Measurements from ENCODE around the gene OR8D4. TPM values are rescaled to one million over a fixed set of nuclear protein-coding genes. Genes with fewer than 3 reads are reported as not detected.

OR8D4 gene
- total and polyA plus RNA-seq, 2 donors (not counting 3 experiments of a cell fraction or from before 2014, with no cell fraction given): not detected

DNA sequence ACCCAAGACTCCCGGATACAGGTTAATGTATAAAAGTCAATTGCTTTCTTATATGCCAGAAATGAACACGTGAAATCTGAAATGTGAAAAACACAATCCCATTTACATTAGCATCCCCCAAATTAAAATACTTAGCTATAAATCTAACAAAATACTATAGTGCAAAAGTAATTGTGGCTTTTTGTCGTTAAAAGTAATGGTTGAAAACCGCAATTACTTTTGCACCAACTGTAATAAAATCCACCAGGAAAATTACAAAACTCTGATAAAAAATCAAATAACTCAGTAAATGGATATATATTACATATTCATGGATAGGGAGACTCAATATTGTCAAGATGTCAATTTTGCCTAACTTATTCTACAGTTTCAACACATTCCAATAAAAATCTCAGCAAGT, 21.1 kb upstream of the OR8D4 start:
- H3K4me1 ChIP-seq (ENCODE audit: control insufficient read depth, extremely low read depth, insufficient read depth, low read length): no peaks in the 10 kb centered on the region
- BruUV-seq (replicated peaks): no TSS peak
- no peaks in the 10 kb centered on the region for H3K9me1 ChIP-seq (replicated peaks; ENCODE audit: control insufficient read depth, extremely low read depth, insufficient read depth, low read length)
- H2AFZ ChIP-seq (ENCODE audit: low read depth, low read length): no peak overlapping the region
- no peak overlapping the region for H3K4me3 ChIP-seq (replicated peaks in 1 of 3; ENCODE audit: insufficient read depth in 1 of 3, low read depth in 1 of 3, low read length in 3 of 3)
- intact Hi-C loops (cut with micrococcal nuclease): no loop called here
- FAIRE-seq: no peak
- no peak overlapping the region for H3K9ac ChIP-seq (replicated peaks; ENCODE audit: extremely low read depth, insufficient read depth, low read length)
- no peaks in the 10 kb centered on the region for H3K79me2 ChIP-seq (ENCODE audit: control insufficient read depth, insufficient read depth, low read length)
- H3K36me3 ChIP-seq (ENCODE audit: control insufficient read depth in 2 of 2, extremely low read depth in 1 of 2, insufficient read depth in 2 of 2, low read length in 2 of 2): no peaks in the 10 kb centered on the region
- H3K27ac ChIP-seq (ENCODE audit: insufficient read depth, low read depth, low read length): no peak overlapping the region
- ChIA-PET CTCF (no interaction called here), POLR2A (no interaction called here)
- no peaks in the 10 kb centered on the region for H3K27me3 ChIP-seq (ENCODE audit: control insufficient read depth in 2 of 2, insufficient read depth in 2 of 2, low read length in 2 of 2)
- no peaks in the 10 kb centered on the region for H4K20me1 ChIP-seq (replicated peaks; ENCODE audit: control insufficient read depth, extremely low read depth, insufficient read depth, low read length)
- H3K9me3 ChIP-seq (replicated peaks; ENCODE audit: control insufficient read depth, insufficient read depth, low read length): no peaks in the 10 kb centered on the region
- dilution Hi-C loops (cut with MboI; ENCODE audit: extremely low pct_ligation_motif_present, low sequenced_read_pairs): no loop called here
- no peak for DNase-seq (ENCODE audit: low read depth, low spot score)
- H3K4me2 ChIP-seq (ENCODE audit: insufficient read depth, low read length): no peak overlapping the region
- TF ChIP-seq GATA2 (IDR thresholded peaks at IDR 0.05; ENCODE audit: insufficient read depth, insufficient read length, low read depth, low read length) (no peak), POLR2AphosphoS5 (IDR thresholded peaks at IDR 0.05; ENCODE audit: insufficient read depth, low read depth, low read length) (no peak), JUN (IDR thresholded peaks at IDR 0.05; ENCODE audit: borderline replicate concordance, insufficient read depth, insufficient read length, low read depth) (no peak), MYC (IDR thresholded peaks at IDR 0.05; ENCODE audit: low read depth, low read length) (no peak), MAX (IDR thresholded peaks at IDR 0.05; ENCODE audit: insufficient read depth, insufficient read length) (no peak), FOS (IDR thresholded peaks at IDR 0.05; ENCODE audit: borderline replicate concordance, insufficient read depth, low read length) (no peak), EZH2 (IDR thresholded peaks at IDR 0.05; ENCODE audit: borderline replicate concordance, low read depth, low read length, severe bottlenecking) (no peak)

- FAIRE-seq (no peak), DNase-seq (ENCODE audit: low read depth, low spot score) (no peak)
- no peaks in the 10 kb centered on the region for H3K36me3 ChIP-seq (ENCODE audit: control insufficient read depth in 2 of 2, extremely low read depth in 1 of 2, insufficient read depth in 2 of 2, low read length in 2 of 2)
- no peak within 1 kb of the TSS for H3K27ac ChIP-seq (ENCODE audit: insufficient read depth, low read depth, low read length)
- BruUV-seq (replicated peaks): no TSS peak
- no peaks in the 10 kb centered on the region for H3K9me3 ChIP-seq (replicated peaks; ENCODE audit: control insufficient read depth, insufficient read depth, low read length)
- H3K9ac ChIP-seq (replicated peaks; ENCODE audit: extremely low read depth, insufficient read depth, low read length): no peak within 1 kb of the TSS
- dilution Hi-C loops (cut with MboI; ENCODE audit: extremely low pct_ligation_motif_present, low sequenced_read_pairs) (no loop called here), intact Hi-C loops (cut with micrococcal nuclease) (no loop called here)
- ChIA-PET CTCF (no interaction called here), POLR2A (no interaction called here)
- H3K4me3 ChIP-seq (replicated peaks in 1 of 3; ENCODE audit: insufficient read depth in 1 of 3, low read depth in 1 of 3, low read length in 3 of 3): no peak within 1 kb of the TSS
- H3K79me2 ChIP-seq (ENCODE audit: control insufficient read depth, insufficient read depth, low read length): no peaks in the 10 kb centered on the region
- H3K4me1 ChIP-seq (ENCODE audit: control insufficient read depth, extremely low read depth, insufficient read depth, low read length): no peaks in the 10 kb centered on the region
- H3K9me1 ChIP-seq (replicated peaks; ENCODE audit: control insufficient read depth, extremely low read depth, insufficient read depth, low read length): no peaks in the 10 kb centered on the region
- TF ChIP-seq EZH2 (IDR thresholded peaks at IDR 0.05; ENCODE audit: borderline replicate concordance, low read depth, low read length, severe bottlenecking) (no peak), POLR2AphosphoS5 (IDR thresholded peaks at IDR 0.05; ENCODE audit: insufficient read depth, low read depth, low read length) (no peak), POLR2A (IDR thresholded peaks at IDR 0.05; ENCODE audit: low read depth, low read length) (no peak), JUN (IDR thresholded peaks at IDR 0.05; ENCODE audit: borderline replicate concordance, insufficient read depth, insufficient read length, low read depth) (no peak), MYC (IDR thresholded peaks at IDR 0.05; ENCODE audit: low read depth, low read length) (no peak), FOS (IDR thresholded peaks at IDR 0.05; ENCODE audit: borderline replicate concordance, insufficient read depth, low read length) (no peak), GATA2 (IDR thresholded peaks at IDR 0.05; ENCODE audit: insufficient read depth, insufficient read length, low read depth, low read length) (no peak)
- no peaks in the 10 kb centered on the region for H4K20me1 ChIP-seq (replicated peaks; ENCODE audit: control insufficient read depth, extremely low read depth, insufficient read depth, low read length)
- no peak within 1 kb of the TSS for H2AFZ ChIP-seq (ENCODE audit: low read depth, low read length)
- H3K27me3 ChIP-seq (ENCODE audit: control insufficient read depth in 2 of 2, insufficient read depth in 2 of 2, low read length in 2 of 2): no peaks in the 10 kb centered on the region
- no peak within 1 kb of the TSS for H3K4me2 ChIP-seq (ENCODE audit: insufficient read depth, low read length)
Observed at GRCh38 chr11:123885570-123885969, 16.4 kb upstream of the OR8D4 start, which contains the start of gene TMEM225. TMEM225 (minus strand) TSS chr11:123885670; CDS start chr11:123885425, 245 bp downstream.
